GM18870 (cell line): Measurements from ENCODE around the gene TTC39A.

Source experiments
- ATAC-seq: cut with Tn5 transposase; IDR thresholded peaks from one replicate; pipeline ENCODE4 v1.9.1; 2021; ENCODE audit warnings: moderate library complexity; ENCODE audit not compliant: unreplicated experiment

Gene TTC39A

DNA sequence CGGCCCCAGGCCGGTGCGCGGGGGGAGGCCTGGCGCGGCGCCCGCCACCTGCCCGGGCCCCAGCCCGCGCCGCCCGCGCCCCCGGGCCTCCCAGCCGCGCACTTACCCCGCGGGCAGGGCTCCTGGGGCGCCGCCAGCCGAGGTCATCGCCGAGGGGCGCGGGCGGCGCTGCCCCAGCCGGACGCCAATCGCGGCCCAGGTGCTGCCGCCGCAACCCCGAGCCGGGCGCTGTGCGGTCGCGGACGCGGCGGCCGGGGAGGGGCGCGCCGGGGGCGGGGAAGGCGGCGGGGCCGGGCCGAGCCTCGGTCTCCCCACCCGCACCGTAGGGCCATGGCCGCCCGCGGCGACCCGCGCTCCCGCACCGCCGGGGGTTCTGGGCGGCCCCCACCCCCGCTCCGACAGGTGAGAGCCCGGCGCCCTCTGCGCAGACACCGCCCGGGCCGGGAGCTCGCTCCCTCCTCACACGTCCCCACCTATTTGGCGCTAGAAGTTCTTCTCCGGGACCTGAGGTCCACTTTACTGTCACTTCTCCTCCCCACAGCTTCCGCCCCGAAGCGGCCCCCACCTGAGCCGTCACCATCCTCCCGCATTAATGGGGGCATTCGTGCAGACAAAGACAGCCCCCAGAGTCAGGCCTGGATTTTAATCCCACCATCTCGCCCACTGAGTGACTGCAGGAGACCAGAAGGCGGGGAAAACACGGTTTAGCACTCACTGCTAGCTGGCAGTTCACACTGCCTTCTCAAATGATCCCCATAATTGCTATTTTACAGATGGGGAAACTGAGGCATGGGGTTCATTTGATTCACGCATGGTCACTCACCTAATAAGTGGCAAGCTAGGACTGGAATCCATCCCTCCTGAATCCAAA is at the start of gene TTC39A:
Gene TTC39A, minus strand, starts transcription at position 232 of the 871 bp plus-strand sequence. Its CDS starts 85 bp downstream, at position 147.
- ATAC-seq: no peak

DNA sequence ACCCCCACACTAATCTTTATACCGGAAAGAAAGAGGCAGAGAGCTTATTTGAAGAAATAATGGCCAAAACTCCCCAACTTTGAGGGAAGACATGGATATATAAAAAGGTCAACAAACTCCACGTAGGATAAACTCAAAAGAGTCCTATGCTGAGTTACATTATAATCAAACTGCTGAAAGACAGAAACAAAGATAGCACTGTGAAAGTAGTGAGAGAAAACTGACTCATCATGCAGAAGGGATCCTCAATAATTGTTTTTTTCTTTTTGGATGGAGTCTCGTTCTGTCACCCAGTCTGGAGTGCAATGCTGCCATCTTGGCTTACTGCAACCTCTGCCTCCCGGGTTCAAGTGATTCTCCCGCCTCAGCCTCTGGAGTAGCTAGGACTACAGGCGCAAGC is 48.5 kb upstream of the TTC39A start:
- no peak for ATAC-seq

DNA sequence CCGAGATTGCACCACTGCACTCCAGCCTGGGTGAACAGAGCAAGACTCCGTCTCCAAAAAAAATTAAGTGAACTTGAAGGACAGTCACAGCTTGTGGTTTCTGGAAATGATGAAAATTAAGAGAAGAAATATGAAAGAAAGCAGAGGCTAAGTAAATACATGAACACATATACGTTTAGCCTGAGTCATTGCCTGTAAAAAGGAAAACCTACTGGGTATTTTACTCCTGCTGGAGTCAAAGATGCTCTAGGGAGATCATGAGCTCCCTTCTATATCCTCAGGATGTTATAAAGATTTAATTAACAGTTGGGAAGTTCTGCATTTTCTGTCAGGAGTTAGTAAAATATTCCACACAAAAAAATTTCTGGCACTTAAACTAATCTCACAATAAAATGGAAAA is 43.5 kb upstream of the TTC39A start:
- no peak for ATAC-seq

DNA sequence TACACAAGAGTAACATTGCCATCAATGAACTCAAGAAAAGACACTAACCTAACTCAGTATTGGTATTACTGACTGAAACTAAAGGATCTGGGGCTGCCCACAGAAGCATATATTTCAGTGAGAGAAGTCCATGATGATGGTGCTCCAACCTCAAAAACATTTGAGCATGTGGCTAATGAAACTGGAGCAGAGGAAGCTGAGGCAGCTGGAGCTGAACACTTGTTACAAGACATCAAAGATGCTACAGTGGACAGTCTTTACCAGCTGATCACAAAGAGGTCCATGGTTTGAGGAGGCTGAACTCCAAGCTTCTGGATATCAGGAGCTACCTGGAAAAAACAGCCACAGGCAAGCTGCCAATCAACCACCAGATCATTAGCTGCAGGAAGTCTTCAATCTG is 42.2 kb upstream of the TTC39A start:
- ATAC-seq: no peak

DNA sequence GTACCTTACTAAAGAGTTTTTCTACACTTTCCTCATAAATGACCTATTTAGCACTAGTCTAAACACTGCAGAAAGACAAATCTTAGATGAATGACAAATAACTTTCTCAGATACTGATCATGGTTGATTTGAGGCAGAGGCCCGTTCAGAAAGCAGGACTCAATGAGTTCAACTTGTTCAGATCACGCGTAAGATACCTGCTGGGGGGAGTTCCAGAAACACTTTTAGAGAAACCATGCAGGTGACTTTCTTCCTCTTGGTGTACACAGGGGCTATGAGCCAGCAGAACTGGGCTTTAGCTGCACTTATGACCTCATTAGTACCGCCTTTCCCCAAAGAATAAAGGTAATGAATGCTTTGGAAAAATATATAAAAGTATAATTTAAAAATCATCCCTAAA is 38.8 kb upstream of the TTC39A start:
- ATAC-seq: no peak

DNA sequence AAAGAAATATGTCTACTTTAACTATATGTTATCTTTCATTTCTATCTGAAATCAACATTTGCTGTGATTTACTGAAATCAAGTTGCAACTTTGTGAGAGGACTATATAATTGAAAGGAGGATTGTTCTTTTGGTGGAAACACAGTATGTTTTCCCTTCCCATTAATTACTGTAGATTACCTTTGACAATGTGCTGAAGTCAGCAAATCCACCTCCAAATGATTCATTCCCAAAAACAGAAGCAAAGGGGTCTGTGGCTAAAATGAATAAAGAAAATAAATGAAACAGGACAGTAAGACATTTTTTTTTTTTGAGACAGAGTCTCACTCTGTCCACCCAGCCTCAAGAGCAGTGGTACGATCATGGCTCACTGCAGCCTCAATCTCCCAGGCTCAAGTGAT is 35.4 kb upstream of the TTC39A start:
- ATAC-seq: no peak

DNA sequence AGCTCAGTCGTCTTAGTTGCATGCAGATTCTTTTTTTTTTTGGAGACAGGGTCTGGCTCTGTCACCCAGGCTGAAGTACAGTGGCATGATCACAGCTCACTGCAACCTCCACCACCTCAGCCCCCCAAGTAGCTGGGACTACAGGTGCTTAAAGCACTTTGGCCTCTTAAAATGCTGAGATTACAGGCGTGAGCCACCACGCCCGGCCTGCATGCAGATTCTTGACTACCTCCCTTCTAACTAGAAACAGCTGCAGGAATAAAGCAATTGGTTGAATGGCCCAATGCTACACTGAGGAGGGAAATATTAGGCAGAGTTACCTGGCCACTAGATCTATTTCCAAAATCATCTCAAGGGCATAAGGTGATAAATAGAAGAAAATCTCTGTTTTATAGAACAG is 29.5 kb upstream of the TTC39A start:
- ATAC-seq: no peak

DNA sequence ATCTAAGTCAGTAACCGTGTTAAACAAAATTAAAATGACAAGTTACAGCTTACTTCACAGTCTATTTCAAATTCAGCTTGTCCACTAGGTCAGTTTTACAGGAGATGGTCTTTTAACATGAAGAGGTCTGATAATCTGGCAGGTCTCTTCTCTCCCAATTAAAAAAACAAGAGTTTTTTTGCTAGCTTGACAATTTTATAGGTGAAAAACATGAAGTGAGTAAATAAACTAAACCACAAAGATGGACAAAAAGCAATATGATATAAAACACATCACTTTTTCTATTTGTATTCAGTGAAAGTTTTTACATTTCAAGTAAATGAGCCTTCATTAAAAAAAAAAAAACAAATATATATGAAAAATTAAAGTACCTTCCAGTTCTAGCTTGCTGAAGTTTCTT is 25.0 kb upstream of the TTC39A start:
- ATAC-seq: no peak

DNA sequence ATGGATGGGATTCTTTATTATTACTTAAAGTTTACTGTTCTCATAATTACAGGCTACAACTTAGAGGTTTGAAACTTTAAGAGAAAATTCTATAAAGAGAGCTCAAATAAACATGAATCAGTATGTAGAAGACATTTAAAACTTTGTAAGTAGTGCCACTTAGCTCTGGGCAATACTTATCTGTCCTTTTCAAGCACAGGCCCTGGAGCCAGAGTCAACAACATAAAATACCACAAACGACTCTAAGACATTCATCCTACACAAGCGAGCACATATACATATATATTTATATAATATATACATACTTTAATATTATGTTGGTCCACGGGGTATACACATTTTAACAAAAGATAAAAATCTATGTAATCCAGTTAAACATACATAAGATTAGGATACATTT is 24.1 kb upstream of the TTC39A start:
- ATAC-seq: no peak

DNA sequence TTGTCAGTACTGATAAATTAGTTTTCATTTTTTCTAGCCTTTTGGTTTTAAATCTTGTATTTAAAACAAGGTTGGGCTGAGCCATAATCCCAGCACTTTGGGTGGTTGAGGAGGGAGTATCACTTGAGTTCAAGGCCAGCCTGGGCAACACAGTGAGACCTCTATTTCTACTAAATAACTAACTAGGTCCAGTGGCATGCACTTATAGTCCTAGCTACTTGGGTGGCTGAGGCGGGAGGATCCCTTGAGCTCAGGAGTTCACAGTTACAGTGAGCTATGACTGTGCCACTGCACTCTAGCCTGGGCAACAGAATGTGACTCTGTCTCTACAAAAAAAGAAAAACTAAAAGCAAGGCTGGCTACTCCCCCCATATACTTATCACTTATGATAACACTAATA is 21.5 kb upstream of the TTC39A start:
- ATAC-seq: no peak

DNA sequence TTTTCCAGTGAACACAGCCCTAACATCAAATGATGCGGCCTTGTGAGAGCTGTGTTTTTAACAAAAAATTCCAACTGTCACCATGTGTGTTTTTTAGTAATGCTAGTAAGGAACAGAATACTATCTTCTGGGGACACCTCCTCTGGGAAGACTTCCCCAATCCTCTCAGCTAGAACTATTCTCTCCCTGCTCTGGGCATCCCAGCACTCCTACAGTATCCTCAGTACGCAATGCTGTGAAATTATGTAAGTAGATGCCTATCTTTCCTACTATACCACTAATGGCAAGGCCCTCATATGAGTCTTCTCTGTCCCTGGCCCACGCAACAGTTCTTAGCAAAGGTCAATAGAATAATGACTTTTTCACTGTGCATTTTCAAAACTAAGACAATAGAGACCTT is 19.5 kb upstream of the TTC39A start:
- ATAC-seq: no peak

DNA sequence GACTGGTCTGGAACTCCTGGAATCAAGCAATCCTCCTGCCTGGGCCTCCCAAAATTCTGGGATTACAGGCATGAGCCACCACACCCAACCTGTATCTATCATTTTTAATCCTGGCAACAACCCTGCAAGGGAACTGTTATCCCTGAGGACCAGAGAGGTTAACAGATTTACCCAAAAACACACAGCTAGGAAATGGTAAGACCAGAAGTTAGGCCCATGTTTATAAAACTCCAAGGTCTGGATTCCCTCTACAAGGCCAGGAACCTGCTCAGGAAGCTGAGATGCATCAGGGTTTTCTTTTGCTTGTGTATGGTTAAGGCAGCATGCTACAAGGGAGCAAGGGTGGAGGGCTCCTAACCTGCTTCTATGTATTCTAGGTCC is 17.8 kb upstream of the TTC39A start:
- no peak for ATAC-seq

DNA sequence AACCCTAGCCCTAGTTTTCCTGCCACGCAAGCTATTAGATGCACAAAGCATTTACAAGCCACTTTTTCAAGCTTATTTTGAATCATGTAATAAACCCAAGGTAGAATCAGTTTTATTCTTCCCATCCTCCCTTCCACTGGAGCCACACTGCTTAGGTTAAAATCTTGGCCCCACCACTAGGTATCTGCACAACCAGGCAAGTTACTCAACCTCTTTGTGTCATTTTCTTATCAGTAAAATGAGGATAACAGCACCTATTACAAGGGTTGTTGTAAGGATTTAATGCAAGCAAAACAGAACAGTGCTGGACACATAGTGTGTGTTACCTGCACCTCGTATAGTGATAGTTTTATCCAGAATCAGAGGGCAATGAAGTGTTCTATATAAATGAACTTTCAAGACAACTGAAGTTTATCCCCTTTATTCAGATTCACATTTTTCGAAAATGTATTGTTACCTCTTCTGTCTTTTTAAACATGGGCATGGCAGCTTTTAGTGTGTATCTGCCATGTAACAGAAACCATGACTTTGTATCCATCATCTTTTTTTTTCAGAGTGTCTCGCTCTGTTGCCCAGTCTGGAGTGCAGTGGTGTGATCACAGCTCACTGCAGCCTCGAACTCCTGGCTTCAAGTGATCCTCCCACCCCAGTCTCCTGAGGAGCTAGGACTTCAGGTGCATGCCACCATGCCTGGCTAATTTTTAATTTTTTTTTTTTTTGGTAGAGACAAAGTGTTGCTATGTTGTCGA is 17.2 kb upstream of the TTC39A start:
- ATAC-seq: no peak

DNA sequence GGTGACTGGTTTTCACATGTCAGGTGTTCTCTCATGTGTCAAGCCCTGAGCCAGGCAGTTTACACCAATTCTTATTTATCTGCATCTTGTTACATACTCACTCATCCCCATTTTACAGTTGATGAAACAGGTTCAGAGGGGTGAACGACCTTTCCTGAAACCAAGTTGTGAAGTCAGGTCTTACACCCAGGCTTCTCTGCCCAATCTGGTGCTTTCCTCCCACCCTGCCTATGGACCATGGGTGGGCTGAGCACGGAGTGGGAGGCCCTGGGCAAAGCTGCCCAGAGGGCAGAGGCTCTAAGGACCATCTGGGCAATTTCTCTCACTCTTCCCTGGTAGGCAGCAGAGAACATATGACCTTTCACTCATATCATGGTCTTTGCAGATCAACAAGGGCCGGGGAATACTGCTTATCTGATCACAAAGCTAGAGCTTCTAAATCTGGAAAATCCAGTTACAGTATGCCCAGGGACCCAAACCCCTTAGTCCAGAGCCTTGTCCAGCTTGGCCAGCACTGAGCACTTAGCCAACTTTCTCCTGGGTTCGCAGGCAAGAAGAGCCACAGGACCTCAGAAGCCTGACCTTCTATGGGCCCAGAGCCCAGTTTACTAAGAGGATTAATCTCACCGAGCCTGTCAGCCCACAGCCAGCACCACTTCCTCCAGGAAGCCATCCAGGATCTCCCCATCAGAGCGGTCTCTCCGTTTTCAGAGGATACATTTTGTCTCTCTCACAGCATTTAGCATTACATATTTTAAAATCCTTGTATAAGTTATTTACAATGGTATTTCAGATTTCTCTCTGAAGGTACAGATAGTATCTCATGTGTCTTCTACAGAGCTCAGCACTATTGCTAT is 16.0 kb upstream of the TTC39A start:
- ATAC-seq: no peak

DNA sequence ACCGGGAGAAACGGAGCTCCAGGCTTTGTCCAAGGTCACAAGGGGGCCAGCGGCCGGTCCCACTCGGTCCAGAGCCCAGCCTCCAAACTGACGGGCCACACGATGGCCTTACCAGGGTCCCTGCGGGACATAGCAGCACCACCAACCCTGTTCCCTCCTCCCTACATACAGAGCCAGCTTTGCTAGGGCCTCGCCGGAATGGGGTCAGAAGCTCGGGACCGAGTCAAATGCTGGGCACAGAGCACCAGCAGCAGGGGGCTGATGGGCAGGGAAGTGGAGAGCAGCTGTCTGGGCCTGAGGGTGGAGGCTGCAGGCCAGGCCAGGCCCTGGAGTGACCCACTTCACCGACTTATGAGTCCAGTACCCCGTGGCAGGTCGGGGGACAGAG is 14.9 kb upstream of the TTC39A start:
- no peak for ATAC-seq

DNA sequence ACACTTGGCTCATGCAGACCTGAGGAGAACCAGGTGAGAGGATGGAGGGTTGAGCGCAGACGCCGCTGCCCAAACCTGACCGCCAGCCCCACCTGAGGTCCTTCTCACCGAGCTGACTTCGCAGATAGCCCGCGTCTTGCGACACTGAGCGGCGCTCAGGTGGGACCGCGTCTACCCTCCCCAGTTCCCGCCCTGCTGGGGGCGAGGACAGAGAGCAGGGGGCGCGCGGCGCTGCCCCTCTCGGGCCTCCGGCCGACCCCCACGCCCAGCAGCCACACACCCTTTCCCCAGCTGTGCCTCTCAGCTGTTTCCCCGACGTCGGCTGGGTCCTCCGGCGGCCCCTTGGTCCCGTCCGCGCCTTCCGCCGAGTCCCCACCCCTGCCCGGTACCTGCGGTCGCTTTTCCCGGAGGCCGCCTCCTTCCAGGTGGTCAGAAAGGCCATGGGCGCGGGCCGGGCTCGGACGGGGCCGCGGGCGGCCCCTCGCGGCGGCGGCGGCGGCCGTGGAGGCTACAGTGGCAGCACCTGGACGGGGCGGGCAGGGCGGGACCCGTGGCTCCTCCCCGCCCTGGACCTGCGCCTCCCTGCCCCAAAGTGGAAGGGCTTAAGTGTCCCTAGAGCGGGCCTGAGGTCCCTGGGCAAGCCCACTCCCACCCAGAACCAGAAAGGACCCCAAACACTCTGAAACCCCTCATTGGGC is 14.4 kb upstream of the TTC39A start:
- ATAC-seq: no peak

DNA sequence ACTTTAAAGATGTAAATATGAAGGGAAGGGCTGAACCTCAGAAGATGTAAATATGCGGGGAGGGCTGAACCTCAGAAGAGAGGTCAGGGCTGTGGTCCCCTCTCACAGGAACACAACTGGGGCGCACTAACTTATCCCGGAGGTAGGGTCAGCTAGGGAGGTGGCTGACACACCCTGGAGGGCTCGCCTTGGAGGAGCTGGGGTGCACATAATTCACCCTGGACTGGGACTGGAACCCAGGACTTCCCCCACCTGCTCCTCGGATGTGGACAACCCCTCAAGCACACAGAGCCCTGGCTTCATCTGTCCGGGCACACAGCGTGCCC is 13.9 kb upstream of the TTC39A start:
- ATAC-seq: no peak

DNA sequence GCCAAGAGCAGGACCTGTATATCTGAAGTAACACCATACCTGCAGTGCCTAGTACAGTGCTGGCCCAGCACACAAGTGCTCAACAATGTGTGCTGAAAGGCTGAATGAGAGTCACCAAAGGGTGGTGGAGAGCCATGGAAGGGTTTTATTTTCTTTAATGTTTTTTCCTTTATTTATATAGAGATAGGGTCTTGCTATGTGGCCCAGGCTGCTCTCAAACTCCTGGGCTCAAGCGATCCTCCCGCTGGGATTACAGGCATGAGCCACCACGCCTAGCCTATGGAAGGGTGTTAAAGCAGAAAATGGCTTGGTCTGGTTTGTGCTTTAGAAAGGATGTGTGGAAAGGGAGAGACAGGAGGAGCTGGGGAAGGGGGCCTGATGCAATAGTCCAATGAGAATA is 13.3 kb upstream of the TTC39A start:
- ATAC-seq: no peak

DNA sequence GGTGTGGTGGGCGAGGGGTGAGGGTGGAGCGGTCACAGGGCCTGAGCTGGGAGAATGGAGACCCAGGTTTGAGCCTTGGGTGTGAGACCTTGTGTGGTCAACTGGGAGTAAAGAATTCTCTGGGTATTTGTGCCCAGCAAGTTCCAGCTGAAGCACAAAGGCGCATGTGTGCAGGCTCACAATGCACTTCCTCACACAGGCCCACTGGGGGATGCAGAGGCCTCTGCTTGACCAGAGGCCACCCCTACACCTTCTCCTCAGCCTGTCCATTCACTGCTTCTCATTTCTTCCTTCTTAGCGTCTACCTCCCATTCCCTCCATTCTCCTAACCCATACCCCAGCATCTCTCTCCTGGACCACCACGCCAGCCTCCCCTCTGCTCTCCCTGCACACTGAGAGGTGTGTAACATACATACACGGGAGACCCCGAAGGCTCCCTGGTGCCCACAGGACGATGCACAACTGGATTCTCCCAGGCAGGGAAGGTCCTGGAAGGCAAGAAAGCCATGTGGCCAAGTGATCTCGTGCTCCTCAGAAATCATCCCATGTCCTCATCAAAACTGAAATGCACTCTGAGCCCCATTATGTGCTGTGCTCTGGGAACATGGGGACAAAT is 12.3 kb upstream of the TTC39A start:
- no peak for ATAC-seq

DNA sequence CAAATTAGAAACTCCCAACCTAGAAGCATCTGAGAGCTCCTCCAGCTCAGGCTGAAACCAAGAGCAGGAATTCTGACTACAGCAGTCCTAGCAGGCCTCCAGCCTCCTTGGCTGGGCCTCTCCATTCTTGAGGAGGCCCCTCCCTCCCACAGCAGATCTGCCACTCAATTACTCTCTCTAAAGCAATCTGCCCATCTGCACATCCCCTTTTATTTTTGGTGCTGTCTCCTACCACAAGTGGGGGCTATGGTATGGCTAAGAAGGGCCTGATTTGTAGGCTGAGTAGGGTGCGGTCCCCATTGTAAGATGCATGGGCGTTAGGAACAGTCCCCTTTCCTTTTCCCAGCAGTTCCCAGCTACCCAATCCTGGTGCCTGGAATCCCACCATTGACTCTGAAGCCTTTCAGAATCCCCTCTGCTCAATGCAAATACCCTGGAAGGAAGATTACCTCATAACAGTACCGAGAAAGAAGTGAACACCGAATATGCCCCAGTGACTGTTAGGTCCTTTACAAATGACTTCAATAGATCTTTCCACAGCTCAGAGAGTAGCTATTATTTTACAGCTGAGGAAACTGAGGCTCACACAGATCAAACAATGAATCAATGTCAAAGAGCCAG is 11.6 kb upstream of the TTC39A start:
- ATAC-seq: peak; percentile 65
